GM23338 (cell line): ENCODE results near the gene ATP13A1. TPM values are rescaled to one million over a fixed set of nuclear protein-coding genes. Genes with fewer than 3 reads are reported as not detected.

ENCODE experiments used
- ATAC-seq: fragments of 200-7000 bp; cut with Tn5 transposase; 3 replicates; pipeline ENCODE4 v1.9.1; 2020
- DNase-seq: peaks from one replicate; pipeline ENCODE4 v3.0.0-alpha.2; 2015; ENCODE audit warnings: low spot score
- H2AFZ ChIP-seq: fragments of 200-600 bp; sonication (generic); 2 replicates; pipeline ENCODE4 v1.8.0; 2016; ENCODE audit warnings: antibody characterized with exemption, mild to moderate bottlenecking, moderate library complexity
- H3F3A ChIP-seq: fragments of 200-600 bp; sonication (generic); replicated peaks from 2 replicates; pipeline ENCODE4 v1.8.0; 2017; ENCODE audit warnings: antibody characterized with exemption, mixed run types, low read depth
- H3K27ac ChIP-seq: fragments of 200-600 bp; sonication (generic); 2 replicates; pipeline ENCODE4 v1.6.1; 2016; ENCODE audit warnings: low read depth
- H3K27me3 ChIP-seq: fragments of 200-600 bp; sonication (generic); 2 replicates; pipeline ENCODE4 v1.8.0; 2016; ENCODE audit warnings: mild to moderate bottlenecking, mixed run types, moderate library complexity; ENCODE audit not compliant: insufficient read depth
- H3K36me3 ChIP-seq: fragments of 200-600 bp; sonication (generic); 2 replicates; pipeline ENCODE4 v1.8.0; 2016; ENCODE audit warnings: mild to moderate bottlenecking; ENCODE audit not compliant: insufficient read depth
- H3K4me1 ChIP-seq: fragments of 200-600 bp; sonication (generic); 2 replicates; pipeline ENCODE4 v1.8.0; 2016; ENCODE audit warnings: mild to moderate bottlenecking, moderate library complexity; ENCODE audit not compliant: insufficient read depth
- H3K4me2 ChIP-seq: fragments of 200-600 bp; sonication (generic); 2 replicates; pipeline ENCODE4 v1.7.1; 2017; ENCODE audit warnings: mixed run types
- H3K4me3 ChIP-seq: fragments of 200-600 bp; sonication (generic); 2 replicates; pipeline ENCODE4 v1.6.1; 2016; ENCODE audit warnings: mixed run types
- H3K79me2 ChIP-seq: fragments of 200-600 bp; sonication (generic); replicated peaks from 2 replicates; pipeline ENCODE4 v1.8.0; 2017; ENCODE audit warnings: mild to moderate bottlenecking; ENCODE audit not compliant: insufficient read depth
- H3K9me2 ChIP-seq: fragments of 200-600 bp; sonication (generic); 2 replicates; pipeline ENCODE4 v1.8.0; 2017; ENCODE audit not compliant: insufficient read depth
- H4K20me1 ChIP-seq: fragments of 200-600 bp; sonication (generic); replicated peaks from 2 replicates; pipeline ENCODE4 v1.8.0; 2017; ENCODE audit warnings: mild to moderate bottlenecking; ENCODE audit not compliant: insufficient read depth
- H3K27ac Mint-ChIP-seq: 2 replicates; pipeline ENCODE4 v1.8.0; 2020; ENCODE audit warnings: inconsistent platforms, mild to moderate bottlenecking, moderate library complexity, mixed read lengths
- H3K27me3 Mint-ChIP-seq: 3 replicates; pipeline ENCODE4 v1.8.0; 2022; ENCODE audit warnings: low read depth, mild to moderate bottlenecking, moderate library complexity, mixed read lengths, inconsistent platforms; ENCODE audit not compliant: insufficient read depth, poor library complexity
- H3K36me3 Mint-ChIP-seq: 3 replicates; pipeline ENCODE4 v1.8.0; 2021; ENCODE audit warnings: low read depth, mild to moderate bottlenecking, inconsistent platforms, moderate library complexity, mixed read lengths
- H3K4me1 Mint-ChIP-seq: 3 replicates; pipeline ENCODE4 v1.8.0; 2020; ENCODE audit warnings: mild to moderate bottlenecking, inconsistent platforms, mixed read lengths
- H3K4me3 Mint-ChIP-seq: 3 replicates; pipeline ENCODE4 v1.8.0; 2021; ENCODE audit warnings: moderate library complexity, mild to moderate bottlenecking, inconsistent platforms, mixed read lengths
- H3K9me3 Mint-ChIP-seq: 3 replicates; pipeline ENCODE4 v1.8.0; 2020; ENCODE audit warnings: moderate library complexity, mild to moderate bottlenecking, inconsistent platforms, mixed read lengths
- CREB1 ChIP-seq: fragments of 250-450 bp; sonication (Bioruptor Pico); IDR thresholded peaks from 2 replicates; pipeline ENCODE4 v1.5.0; 2020; ENCODE audit warnings: low read depth, mild to moderate bottlenecking, moderate library complexity
- CTCF ChIP-seq, 2 experiments: fragments of 200-600 bp in 1 of 2; sonication (generic) in 1 of 2; conservative IDR thresholded peaks; 2 replicates each; pipeline versions ENCODE4 v1.5.1 to v1.6.1; 2016 to 2017; ENCODE audit warnings: antibody characterized with exemption in 2 of 2, low read depth in 2 of 2, mild to moderate bottlenecking in 2 of 2, moderate library complexity in 1 of 2
- NANOG ChIP-seq: IDR thresholded peaks from 2 replicates; pipeline ENCODE4 v1.6.1; 2016; ENCODE audit warnings: antibody characterized with exemption, borderline replicate concordance
- REST ChIP-seq: IDR thresholded peaks from one replicate; pipeline ENCODE4 v1.6.1; 2018; ENCODE audit warnings: antibody characterized with exemption; ENCODE audit not compliant: unreplicated experiment
- ZNF114 ChIP-seq: fragments of 250-450 bp; sonication (Bioruptor Pico); IDR thresholded peaks from 2 replicates; pipeline ENCODE4 v1.5.0; 2020; ENCODE audit warnings: mild to moderate bottlenecking, moderate library complexity
- ZNF331 ChIP-seq: fragments of 250-450 bp; sonication (Bioruptor Pico); IDR thresholded peaks from 2 replicates; pipeline ENCODE4 v1.5.0; 2020; ENCODE audit warnings: low read depth, mild to moderate bottlenecking, moderate library complexity
- ZNF462 ChIP-seq: fragments of 250-450 bp; sonication (Bioruptor Pico); IDR thresholded peaks from 2 replicates; pipeline ENCODE4 v1.5.0; 2020; ENCODE audit warnings: mild to moderate bottlenecking, moderate library complexity
- polyA plus RNA-seq: library from polyadenylated mRNA; unstranded; fragments of >200 nt; fragmentation: Nextera tagmentation; extraction: Ambion mirVana; gene quantifications from 2 replicates; pipeline ENCODE4 v1.2.1, GENCODE V29; 2016
- total RNA-seq: library from RNA; depleted of rRNA; stranded (reverse); fragments of >200 nt; shearing (Covaris generic); gene quantifications from 2 replicates; pipeline ENCODE4 v1.2.3, GENCODE V29; 2014

ATP13A1 gene
- total and polyA plus RNA-seq, 2 experiments from 2014 or later = 38.1 to 307 TPM

GRCh38 chr19:19661141-19661674, 2.3 kb downstream of the ATP13A1 start:
- Mint-ChIP-seq H3K27me3 (peaks cover 9% of the 10 kb centered on the region), H3K4me1 (peaks cover 18% of the 10 kb centered on the region), H3K4me3 (peak overlapping the region; percentile 92), H3K9me3 (no peaks in the 10 kb centered on the region), H3K27ac (no peak overlapping the region; the same call in 1 of the 2 replicates), H3K36me3 (peaks cover 49% of the 10 kb centered on the region)
- Histone ChIP-seq H3F3A (peaks cover 12% of the 10 kb centered on the region; the same call in 1 of the 2 replicates), H3K36me3 (peaks cover 22% of the 10 kb centered on the region; the same call in 1 of the 2 replicates), H3K4me3 (no peak overlapping the region), H3K27me3 (no peaks in the 10 kb centered on the region), H3K4me1 (peaks cover 9% of the 10 kb centered on the region), H2AFZ (no peak overlapping the region), H3K27ac (no peak overlapping the region), H3K4me2 (peak overlapping the region; percentile 94), H3K79me2 (peaks cover 44% of the 10 kb centered on the region), H3K9me2 (no peaks in the 10 kb centered on the region), H4K20me1 (peaks cover 12% of the 10 kb centered on the region)
- DNase-seq (no peak), ATAC-seq (no peak)
- TF ChIP-seq CREB1 = no peak
- no peak for TF ChIP-seq ZNF114 (CRISPR knock-in tag)
- no peak for TF ChIP-seq REST
- no peak for TF ChIP-seq NANOG
- TF ChIP-seq CTCF (conservative IDR thresholded peaks at IDR 0.05; ENCODE audit: low read depth in 2 of 2) = no peak
- TF ChIP-seq ZNF331 (CRISPR knock-in tag) = no peak
- no peak for TF ChIP-seq ZNF462
